ENCODE data around the gene NXNL2. TPM values are rescaled to one million over a fixed set of nuclear protein-coding genes. Genes with fewer than 3 reads are reported as not detected.

The NXNL2 gene
- total and polyA plus RNA-seq, 10 of the 15 experiments (the other 5 are each of a cell fraction or from before 2014, with no cell fraction given) = not detected

GRCh38 chr9:88527618-88528017, 7.4 kb upstream of the NXNL2 start:
- H3K4me1 ChIP-seq (ENCODE audit: control insufficient read depth, insufficient read depth, low read length) = no peaks in the 10 kb centered on the region
- FAIRE-seq (no peak), ATAC-seq (no peak), DNase-seq (ENCODE audit: low read depth, low spot score) (no peak)
- ChIA-PET CTCF (no interaction called here), POLR2A (no interaction called here), RAD21 (ENCODE audit: unreplicated experiment) (no interaction called here), SMC1A (ENCODE audit: uncharacterized antibody, unreplicated experiment) (interaction anchor here (1.0 kb wide), 1 partner anchor 93 kb away, joined by 3 read pairs; no protein-coding TSS in a partner anchor)
- no peak overlapping the region for H2AFZ ChIP-seq (ENCODE audit: control insufficient read depth, low read depth, low read length)
- in situ Hi-C loops (cut with MboI) (no loop called here), intact Hi-C loops (cut with micrococcal nuclease; ENCODE audit: unreplicated experiment) (loop anchor here (2.0 kb wide), 1 partner anchor 425 kb away; no protein-coding TSS in a partner anchor)
- H3K4me2 ChIP-seq (ENCODE audit: control insufficient read depth, insufficient read depth) = no peak overlapping the region
- no peak overlapping the region for H3K27ac ChIP-seq (ENCODE audit: control insufficient read depth, insufficient read depth)
- no peak overlapping the region for H3K4me3 ChIP-seq
- 0% methylated on average over 7 of the region's 7 CpGs for WGBS (ENCODE audit: insufficient coverage, insufficient replicate concordance, low lambda C conversion rate, missing lambda C conversion rate)
- no peaks in the 10 kb centered on the region for H3K79me2 ChIP-seq (ENCODE audit: control insufficient read depth, insufficient read depth, low read length)
- H4K20me1 ChIP-seq (ENCODE audit: control insufficient read depth, insufficient read depth) = no peaks in the 10 kb centered on the region
- no peaks in the 10 kb centered on the region for H3K36me3 ChIP-seq (ENCODE audit: control insufficient read depth in 2 of 2, insufficient read depth in 2 of 2, low read length in 1 of 2)
- BruUV-seq (replicated peaks) = no TSS peak
- no peaks in the 10 kb centered on the region for H3K9me3 ChIP-seq (replicated peaks; ENCODE audit: control insufficient read depth, insufficient read depth, low read length)
- no peaks in the 10 kb centered on the region; a peak in 1 of 4 replicates for H3K27me3 ChIP-seq (replicated peaks in 1 of 2; ENCODE audit: control insufficient read depth in 2 of 2, insufficient read depth in 2 of 2, low read length in 1 of 2)
- no peak overlapping the region for H3K9ac ChIP-seq (ENCODE audit: control insufficient read depth, insufficient read depth, low read length)
- no peak for TF ChIP-seq RBBP5 (conservative IDR thresholded peaks at IDR 0.05)
- TF ChIP-seq USF2 (IDR thresholded peaks at IDR 0.05; ENCODE audit: borderline replicate concordance, low read depth, low read length) = no peak
- no peak for TF ChIP-seq ZNF384 (IDR thresholded peaks at IDR 0.05; ENCODE audit: borderline replicate concordance, low read depth, low read length)
- no peak for TF ChIP-seq ZSCAN29 (IDR thresholded peaks at IDR 0.05)
- TF ChIP-seq CHD4 (IDR thresholded peaks at IDR 0.05) = no peak
- TF ChIP-seq DPF2 (IDR thresholded peaks at IDR 0.05) = no peak
- no peak for TF ChIP-seq NKRF (conservative IDR thresholded peaks at IDR 0.05)
- TF ChIP-seq RCOR1 (conservative IDR thresholded peaks at IDR 0.05; ENCODE audit: low read depth, low read length) = no peak
- TF ChIP-seq JUNB (IDR thresholded peaks at IDR 0.05) = no peak
- no peak for TF ChIP-seq BCLAF1 (IDR thresholded peaks at IDR 0.05)
- no peak for TF ChIP-seq NR2C2 (IDR thresholded peaks at IDR 0.05; ENCODE audit: borderline replicate concordance, control insufficient read depth, insufficient read length, low read depth)
- TF ChIP-seq STAT3 (IDR thresholded peaks at IDR 0.05; ENCODE audit: low read depth, low read length) = no peak
- TF ChIP-seq REST (IDR thresholded peaks at IDR 0.05; ENCODE audit: low read depth, low read length) = no peak
- no peak for TF ChIP-seq IRF5 (IDR thresholded peaks at IDR 0.05; ENCODE audit: borderline replicate concordance)
- no peak for TF ChIP-seq TAF1 (IDR thresholded peaks at IDR 0.05; ENCODE audit: borderline replicate concordance, low read depth, low read length)
